Stimulated activated CD8-positive, alpha-beta memory T cell treated with anti-CD3 and anti-CD28 coated beads, Interleukin-4, amount 100 ng/mL, for 24 hours (primary cell): ENCODE results near the gene DNASE1L3.

Source experiments
- DNase-seq: peaks from one replicate; pipeline ENCODE4 v3.0.0-alpha.2; 2020; ENCODE audit warnings: low read depth

DNASE1L3 gene

GRCh38 chr3:58158442-58159153, 52.2 kb downstream of the DNASE1L3 start:
- DNase-seq = no peak

GRCh38 chr3:58157700-58158099, 53.1 kb downstream of the DNASE1L3 start:
- DNase-seq = no peak

GRCh38 chr3:58155838-58156237, 54.9 kb downstream of the DNASE1L3 start:
- no peak for DNase-seq

- no peak for DNase-seq
Measured at GRCh38 chr3:58154626-58155449, 55.9 kb downstream of the DNASE1L3 start.

GRCh38 chr3:58153371-58153770, 57.4 kb downstream of the DNASE1L3 start:
- DNase-seq = no peak

GRCh38 chr3:58152225-58153015, 58.4 kb downstream of the DNASE1L3 start:
- DNase-seq = no peak

GRCh38 chr3:58151637-58152036, 59.1 kb downstream of the DNASE1L3 start:
- no peak for DNase-seq

- no peak for DNase-seq
Measured at GRCh38 chr3:58150810-58151199, 60.0 kb downstream of the DNASE1L3 start.

GRCh38 chr3:58150130-58150809, 60.5 kb downstream of the DNASE1L3 start:
- no peak for DNase-seq

- no peak for DNase-seq
Measured at GRCh38 chr3:58148049-58148448, 62.7 kb downstream of the DNASE1L3 start.

GRCh38 chr3:58144478-58145325, 66.1 kb downstream of the DNASE1L3 start:
- no peak for DNase-seq

- no peak for DNase-seq
Measured at GRCh38 chr3:58143417-58144055, 67.2 kb downstream of the DNASE1L3 start.
